A549 (cell line): Measurements from ENCODE around the gene ARMC9. TPM values are rescaled to one million over a fixed set of nuclear protein-coding genes. Genes with fewer than 3 reads are reported as not detected.

Experiments used
- ATAC-seq, 2 experiments: fragments of 200-7000 bp in 1 of 2; fragments of >200 bp in 1 of 2; cut with Nextera tagmentation in 1 of 2; cut with Tn5 transposase in 1 of 2; 3 replicates each; pipeline versions ENCODE4 v1.8.0 to v1.9.1; 2018 to 2020; ENCODE audit warnings: mild to moderate bottlenecking in 1 of 2, moderate library complexity in 1 of 2
- CTCF ChIA-PET: fragments of 300-600 bp; sonication (Branson Sonifier 250); formaldehyde crosslinking; extraction: SDS; loops from one replicate; lab custom pipeline; 2021; ENCODE audit warnings: antibody characterized with exemption, inconsistent platforms; lab: Yijun Ruan, JAX
- POLR2A ChIA-PET: fragments of 350-600 bp; formaldehyde crosslinking; extraction: SDS; loops from one replicate; lab custom pipeline; 2021; ENCODE audit warnings: antibody characterized with exemption, inconsistent platforms; lab: Yijun Ruan, JAX
- DNase-seq, 2 experiments: peaks; one replicate each; pipeline versions ENCODE4 v3.0.0 to v3.0.0-alpha.2; 2011 to 2016; ENCODE audit warnings: low read depth in 1 of 2, low spot score in 1 of 2
- FAIRE-seq: peaks from 2 replicates; lab custom pipeline; 2011; peaks lifted over from hg19 to GRCh38; lab: Jason Lieb, UNC
- H3K27ac ChIP-seq, 2 experiments: fragments of >200 bp; sonication (Bioruptor Twin); formaldehyde crosslinking; 3 replicates each; pipeline ENCODE4 v1.5.1; 2016 to 2017
- H3K4me1 ChIP-seq: fragments of >200 bp; sonication (Bioruptor Twin); formaldehyde crosslinking; 3 replicates; pipeline ENCODE4 v1.6.1; 2016
- H3K4me2 ChIP-seq: fragments of >200 bp; sonication (Bioruptor Twin); formaldehyde crosslinking; 3 replicates; pipeline ENCODE4 v1.6.1; 2016
- H3K4me3 ChIP-seq: fragments of >200 bp; sonication (Bioruptor Twin); formaldehyde crosslinking; 3 replicates; pipeline ENCODE4 v1.5.1; 2016
- H3K9me3 ChIP-seq: fragments of >200 bp; sonication (Bioruptor Twin); formaldehyde crosslinking; 3 replicates; pipeline ENCODE4 v1.6.1; 2016
- ATOH8 ChIP-seq: fragments of 250-450 bp; sonication (Bioruptor Pico); IDR thresholded peaks from 2 replicates; pipeline ENCODE4 v1.5.0; 2020; ENCODE audit warnings: low read depth, mild to moderate bottlenecking, moderate library complexity
- CBX8 ChIP-seq: fragments of 200-600 bp; sonication (generic); IDR thresholded peaks from 2 replicates; pipeline ENCODE4 v1.6.1; 2016
- FOSL2 ChIP-seq, 2 experiments: fragments of 450-650 bp in 1 of 2; fragments of >200 bp in 1 of 2; sonication (Bioruptor Twin) in 1 of 2; formaldehyde crosslinking; IDR thresholded peaks; 2 replicates each; pipeline versions ENCODE4 v1.5.0 to v1.6.1; 2016 to 2020; ENCODE audit warnings: mild to moderate bottlenecking in 1 of 2, moderate library complexity in 1 of 2
- HOXB13 ChIP-seq: fragments of 250-450 bp; sonication (Bioruptor Pico); IDR thresholded peaks from 2 replicates; pipeline ENCODE4 v1.5.0; 2020; ENCODE audit warnings: low read depth, mild to moderate bottlenecking, moderate library complexity
- HOXB5 ChIP-seq: fragments of 250-450 bp; sonication (Bioruptor Pico); IDR thresholded peaks from 2 replicates; pipeline ENCODE4 v1.5.0; 2020; ENCODE audit warnings: mild to moderate bottlenecking, moderate library complexity
- JUN ChIP-seq, 2 experiments: fragments of >200 bp; sonication (Bioruptor Twin); formaldehyde crosslinking; IDR thresholded peaks; 2 replicates in 1 of 2; 3 replicates in 1 of 2; pipeline ENCODE4 v1.6.1; 2016 to 2017
- KDM1A ChIP-seq: fragments of 200-600 bp; sonication (generic); IDR thresholded peaks from 2 replicates; pipeline ENCODE4 v1.6.1; 2016; ENCODE audit warnings: low read depth, mild to moderate bottlenecking
- MAX ChIP-seq: IDR thresholded peaks from 2 replicates; pipeline ENCODE4 v1.6.1; 2012
- MAZ ChIP-seq: fragments of 150-350 bp; IDR thresholded peaks from 2 replicates; pipeline ENCODE4 v1.6.1; 2014; ENCODE audit warnings: antibody characterized with exemption, low read depth, low read length, borderline replicate concordance
- NR3C1 ChIP-seq: fragments of >200 bp; sonication (Bioruptor Twin); formaldehyde crosslinking; IDR thresholded peaks from 3 replicates; pipeline ENCODE4 v1.6.1; 2017
- REST ChIP-seq: fragments of 200-600 bp; sonication (generic); IDR thresholded peaks from 2 replicates; pipeline ENCODE4 v1.6.1; 2016; ENCODE audit warnings: antibody characterized with exemption, mild to moderate bottlenecking, moderate library complexity
- RNF2 ChIP-seq: fragments of 200-600 bp; sonication (generic); IDR thresholded peaks from 2 replicates; pipeline ENCODE4 v1.6.1; 2016; ENCODE audit warnings: low read depth, mild to moderate bottlenecking, antibody characterized with exemption, moderate library complexity, borderline replicate concordance
- SMC3 ChIP-seq: fragments of >200 bp; sonication (Bioruptor Twin); formaldehyde crosslinking; IDR thresholded peaks from 3 replicates; pipeline ENCODE4 v1.6.1; 2018; ENCODE audit warnings: inconsistent platforms
- TP53 ChIP-seq: fragments of 250-450 bp; sonication (Bioruptor Pico); IDR thresholded peaks from 2 replicates; pipeline ENCODE4 v1.5.0; 2021; ENCODE audit warnings: mild to moderate bottlenecking, moderate library complexity
- ZC3H11A ChIP-seq: fragments of 450-650 bp; IDR thresholded peaks from 2 replicates; pipeline ENCODE4 v1.6.1; 2014; ENCODE audit warnings: antibody characterized with exemption, mild to moderate bottlenecking
- ZNF302 ChIP-seq: fragments of 250-450 bp; sonication (Bioruptor Pico); IDR thresholded peaks from 2 replicates; pipeline ENCODE4 v1.9.0; 2021; ENCODE audit warnings: inconsistent platforms, mild to moderate bottlenecking, moderate library complexity
- WGBS: methylation state at CpG from one replicate; pipeline ENCODE4 v1.1.6; 2017; ENCODE audit errors: missing lambda C conversion rate; 5-methylcytosine and 5-hydroxymethylcytosine counted together
- polyA plus RNA-seq, 4 experiments: library from polyadenylated mRNA; depleted of rRNA in 3 of 4; stranded (reverse); fragments of >200 nt; fragmentation: RNase III in 1 of 4; extraction: RNeasy Plus Mini Kit Qiagen cat#74134 plus additional on column Dnase treatment in 1 of 4; gene quantifications; 2 replicates in 3 of 4; 3 replicates in 1 of 4; pipeline ENCODE4 v1.2.3, GENCODE V29; 2011 to 2017
- TF ChIP-seq, protein P1 (sequence below): fragments of >200 bp; sonication (Bioruptor Twin); formaldehyde crosslinking; IDR thresholded peaks from 3 replicates; pipeline ENCODE4 v1.6.1; 2016
- TF ChIP-seq, protein P2 (sequence below): fragments of >200 bp; sonication (Bioruptor Twin); formaldehyde crosslinking; IDR thresholded peaks from 3 replicates; pipeline ENCODE4 v1.5.1; 2016

Gene ARMC9
- polyA plus RNA-seq, 2 of the 4 experiments (the other 2 are of a cell fraction), result 12.0 to 14.1 TPM

DNA sequence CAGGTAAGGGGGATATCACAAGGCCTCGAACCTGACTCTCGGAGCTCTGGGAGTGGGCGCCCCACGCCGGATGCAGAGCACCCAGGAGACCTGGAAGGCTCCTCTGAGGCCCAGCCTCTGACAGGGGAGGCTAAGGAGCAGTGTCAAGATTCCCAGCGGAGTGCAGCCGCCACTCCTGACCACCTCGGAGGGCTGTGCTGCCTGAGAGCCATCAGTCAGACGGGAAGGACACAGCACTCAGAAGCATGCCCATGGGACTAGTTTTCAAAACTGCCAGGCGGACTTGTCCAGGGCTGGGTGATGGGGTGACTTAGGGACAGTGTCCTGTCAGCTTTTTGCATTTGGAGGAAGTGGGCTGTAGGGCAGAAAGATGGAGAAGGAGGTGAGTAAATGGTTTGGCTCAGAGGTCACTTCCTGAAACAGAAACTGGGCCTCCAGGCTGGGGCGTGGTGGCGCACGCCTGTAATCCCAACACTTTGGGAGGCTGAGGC is 162.5 kb downstream of the ARMC9 start (continued):
- TF ChIP-seq, protein P1, sequence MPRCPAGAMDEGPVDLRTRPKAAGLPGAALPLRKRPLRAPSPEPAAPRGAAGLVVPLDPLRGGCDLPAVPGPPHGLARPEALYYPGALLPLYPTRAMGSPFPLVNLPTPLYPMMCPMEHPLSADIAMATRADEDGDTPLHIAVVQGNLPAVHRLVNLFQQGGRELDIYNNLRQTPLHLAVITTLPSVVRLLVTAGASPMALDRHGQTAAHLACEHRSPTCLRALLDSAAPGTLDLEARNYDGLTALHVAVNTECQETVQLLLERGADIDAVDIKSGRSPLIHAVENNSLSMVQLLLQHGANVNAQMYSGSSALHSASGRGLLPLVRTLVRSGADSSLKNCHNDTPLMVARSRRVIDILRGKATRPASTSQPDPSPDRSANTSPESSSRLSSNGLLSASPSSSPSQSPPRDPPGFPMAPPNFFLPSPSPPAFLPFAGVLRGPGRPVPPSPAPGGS, result no peak
- no peak for TF ChIP-seq MAX

GRCh38 chr2:231361701-231362554 is 163.5 kb downstream of the ARMC9 start:
- H3K27ac ChIP-seq, result peak overlapping the region; percentile 46 to 68; a peak in 3 of 6 replicates
- ATAC-seq (peak; percentile 46 to 55; a peak in 5 of 6 replicates), DNase-seq (no peak), FAIRE-seq (no peak)
- H3K4me2 ChIP-seq, result no peak overlapping the region
- H3K4me3 ChIP-seq, result no peak overlapping the region
- WGBS, result 83% methylated on average over 12 of the region's 12 CpGs
- no peaks in the 10 kb centered on the region for H3K9me3 ChIP-seq
- ChIA-PET POLR2A (no interaction called here), CTCF (interaction anchor here (0.8 to 3.7 kb wide), 5 partner anchors 13 to 65 kb away, joined by 3 to 16 read pairs (median 4); partner anchors contain the start of gene B3GNT7)
- no peak for TF ChIP-seq KDM1A
- no peak for TF ChIP-seq SMC3
- TF ChIP-seq, protein P1, result no peak
- no peak for TF ChIP-seq REST
- TF ChIP-seq TP53 (CRISPR knock-in tag), result no peak
- TF ChIP-seq, protein P2, sequence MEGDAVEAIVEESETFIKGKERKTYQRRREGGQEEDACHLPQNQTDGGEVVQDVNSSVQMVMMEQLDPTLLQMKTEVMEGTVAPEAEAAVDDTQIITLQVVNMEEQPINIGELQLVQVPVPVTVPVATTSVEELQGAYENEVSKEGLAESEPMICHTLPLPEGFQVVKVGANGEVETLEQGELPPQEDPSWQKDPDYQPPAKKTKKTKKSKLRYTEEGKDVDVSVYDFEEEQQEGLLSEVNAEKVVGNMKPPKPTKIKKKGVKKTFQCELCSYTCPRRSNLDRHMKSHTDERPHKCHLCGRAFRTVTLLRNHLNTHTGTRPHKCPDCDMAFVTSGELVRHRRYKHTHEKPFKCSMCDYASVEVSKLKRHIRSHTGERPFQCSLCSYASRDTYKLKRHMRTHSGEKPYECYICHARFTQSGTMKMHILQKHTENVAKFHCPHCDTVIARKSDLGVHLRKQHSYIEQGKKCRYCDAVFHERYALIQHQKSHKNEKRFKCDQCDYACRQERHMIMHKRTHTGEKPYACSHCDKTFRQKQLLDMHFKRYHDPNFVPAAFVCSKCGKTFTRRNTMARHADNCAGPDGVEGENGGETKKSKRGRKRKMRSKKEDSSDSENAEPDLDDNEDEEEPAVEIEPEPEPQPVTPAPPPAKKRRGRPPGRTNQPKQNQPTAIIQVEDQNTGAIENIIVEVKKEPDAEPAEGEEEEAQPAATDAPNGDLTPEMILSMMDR, result no peak
- no peak for TF ChIP-seq MAZ
- no peak for TF ChIP-seq JUN (IDR thresholded peaks at IDR 0.05)
- TF ChIP-seq NR3C1, result no peak
- TF ChIP-seq ZNF302, result no peak
- no peak for TF ChIP-seq HOXB5
- no peak for TF ChIP-seq HOXB13 (CRISPR knock-in tag)
- no peak for TF ChIP-seq CBX8
- TF ChIP-seq ZC3H11A, result no peak
- TF ChIP-seq FOSL2 (IDR thresholded peaks at IDR 0.05), result no peak
- no peak for TF ChIP-seq FOSL2 (CRISPR knock-in tag; IDR thresholded peaks at IDR 0.05)
- TF ChIP-seq RNF2, result no peak
- no peak for TF ChIP-seq MAX
- TF ChIP-seq ATOH8 (CRISPR knock-in tag), result no peak
- H3K4me1 ChIP-seq, result peaks cover 18% of the 10 kb centered on the region
